ENCODE data around the gene ENPP7. TPM values are rescaled to one million over a fixed set of nuclear protein-coding genes. Genes with fewer than 3 reads are reported as not detected.

Gene ENPP7
- total and polyA plus RNA-seq, 2 donors (not counting 3 experiments of a cell fraction or from before 2014, with no cell fraction given): not detected

- dilution Hi-C loops (cut with MboI; ENCODE audit: extremely low pct_ligation_motif_present, low sequenced_read_pairs) (no loop called here), intact Hi-C loops (cut with micrococcal nuclease) (no loop called here)
- no peak for DNase-seq (ENCODE audit: low read depth, low spot score)
- no peaks in the 10 kb centered on the region for H3K9me3 ChIP-seq (replicated peaks; ENCODE audit: control insufficient read depth, insufficient read depth, low read length)
- H3K9me1 ChIP-seq (replicated peaks; ENCODE audit: control insufficient read depth, extremely low read depth, insufficient read depth, low read length): no peaks in the 10 kb centered on the region
- no peak for TF ChIP-seq MAX (IDR thresholded peaks at IDR 0.05; ENCODE audit: insufficient read depth, insufficient read length)
- no peak for TF ChIP-seq GATA2 (IDR thresholded peaks at IDR 0.05; ENCODE audit: insufficient read depth, insufficient read length, low read depth, low read length)
- TF ChIP-seq FOS (IDR thresholded peaks at IDR 0.05; ENCODE audit: borderline replicate concordance, insufficient read depth, low read length): no peak
- no peak for TF ChIP-seq EZH2 (IDR thresholded peaks at IDR 0.05; ENCODE audit: borderline replicate concordance, low read depth, low read length, severe bottlenecking)
- no peak for TF ChIP-seq JUN (IDR thresholded peaks at IDR 0.05; ENCODE audit: borderline replicate concordance, insufficient read depth, insufficient read length, low read depth)
- no peak for TF ChIP-seq POLR2AphosphoS5 (IDR thresholded peaks at IDR 0.05; ENCODE audit: insufficient read depth, low read depth, low read length)
- no peak for TF ChIP-seq POLR2A (IDR thresholded peaks at IDR 0.05; ENCODE audit: low read depth, low read length)
- TF ChIP-seq CTCF (IDR thresholded peaks at IDR 0.05; ENCODE audit: extremely low read depth in 1 of 2, insufficient read depth in 1 of 2, low read depth in 1 of 2, low read length in 2 of 2): no peak
- no peak for TF ChIP-seq MYC (IDR thresholded peaks at IDR 0.05; ENCODE audit: low read depth, low read length)
- no peaks in the 10 kb centered on the region for H3K79me2 ChIP-seq (ENCODE audit: control insufficient read depth, insufficient read depth, low read length)
- BruUV-seq (replicated peaks): no TSS peak
- H3K4me1 ChIP-seq (ENCODE audit: control insufficient read depth, extremely low read depth, insufficient read depth, low read length): peaks cover 3% of the 10 kb centered on the region
- POLR2A ChIA-PET: no interaction called here
- no peak overlapping the region for H3K4me3 ChIP-seq (replicated peaks in 1 of 3; ENCODE audit: insufficient read depth in 1 of 3, low read depth in 1 of 3, low read length in 3 of 3)
- H3K27me3 ChIP-seq (ENCODE audit: control insufficient read depth in 2 of 2, insufficient read depth in 2 of 2, low read length in 2 of 2): peaks cover 0 to 2% of the 10 kb centered on the region in 2 experiments
- H3K36me3 ChIP-seq (ENCODE audit: control insufficient read depth in 2 of 2, extremely low read depth in 1 of 2, insufficient read depth in 2 of 2, low read length in 2 of 2): no peaks in the 10 kb centered on the region
- H4K20me1 ChIP-seq (replicated peaks; ENCODE audit: control insufficient read depth, extremely low read depth, insufficient read depth, low read length): no peaks in the 10 kb centered on the region
- H3K9ac ChIP-seq (replicated peaks; ENCODE audit: extremely low read depth, insufficient read depth, low read length): no peak overlapping the region
- CTCF ChIA-PET: no interaction called here
- H3K4me2 ChIP-seq (ENCODE audit: insufficient read depth, low read length): no peak overlapping the region
- no peak overlapping the region for H3K27ac ChIP-seq (ENCODE audit: insufficient read depth, low read depth, low read length)
- H2AFZ ChIP-seq (ENCODE audit: low read depth, low read length): no peak overlapping the region
- no peak for FAIRE-seq
Observed at GRCh38 chr17:79700592-79700991, 30.2 kb upstream of the ENPP7 start.

Measured in endothelial cell of umbilical vein (primary cell).